AML-193 (cell line): ENCODE measurements around the gene SOD2.
A peak's percentile ranks its signal among the peaks of the same experiment; 100 is the strongest.
"Not testable (repeated sequence)": the region's sequence is repeated elsewhere in the genome, so short reads cannot be mapped to it uniquely, and the experiment has no call there.

Source experiments
- DNase-seq, 2 experiments: peaks; one replicate each; lab custom pipeline; 2025; lab: John Stamatoyannopoulos, UW

The SOD2 gene

DNA sequence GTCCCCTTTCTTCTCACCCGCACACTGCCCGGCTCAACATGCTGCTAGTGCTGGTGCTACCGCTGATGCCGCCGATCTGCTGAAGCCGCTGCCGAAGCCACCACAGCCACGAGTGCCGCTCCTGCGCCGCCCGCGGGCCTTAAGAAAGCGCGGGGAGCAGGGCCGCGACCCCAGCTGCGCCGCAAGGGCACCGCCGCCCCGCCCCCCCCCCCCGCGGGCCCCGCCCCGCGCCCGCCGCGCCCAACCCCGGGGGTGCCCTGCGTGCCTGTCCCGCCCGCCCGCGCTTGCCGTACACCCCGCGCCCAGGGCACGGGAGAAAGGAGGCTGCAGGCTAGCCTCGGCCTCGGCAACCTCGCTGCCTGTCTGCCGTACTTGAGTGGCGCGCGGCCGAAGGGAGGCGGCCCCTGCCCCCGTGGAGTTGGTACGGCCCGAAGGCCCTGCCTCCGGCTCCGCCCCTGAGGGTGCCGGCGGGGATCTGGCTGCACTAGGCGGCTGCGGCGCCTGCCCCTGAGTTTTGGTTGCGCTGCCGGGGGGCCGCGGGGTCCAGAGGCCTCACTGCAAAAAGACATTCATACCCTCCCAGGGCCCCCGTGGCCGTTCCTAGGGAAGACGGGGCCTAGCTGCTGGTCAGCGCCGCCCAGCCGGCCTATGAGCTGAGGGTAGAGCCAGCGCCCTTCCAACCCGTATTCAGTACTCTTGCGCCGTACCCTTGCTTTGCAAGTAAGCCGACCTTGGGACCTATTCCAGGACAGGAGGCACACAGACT lies at the start of gene SOD2:
Gene SOD2 (minus strand): TSS at position 114 of the 766 bp plus-strand sequence. CDS start 74 bp downstream, at position 40.
- DNase-seq: peak; percentile 82 to 88

DNA sequence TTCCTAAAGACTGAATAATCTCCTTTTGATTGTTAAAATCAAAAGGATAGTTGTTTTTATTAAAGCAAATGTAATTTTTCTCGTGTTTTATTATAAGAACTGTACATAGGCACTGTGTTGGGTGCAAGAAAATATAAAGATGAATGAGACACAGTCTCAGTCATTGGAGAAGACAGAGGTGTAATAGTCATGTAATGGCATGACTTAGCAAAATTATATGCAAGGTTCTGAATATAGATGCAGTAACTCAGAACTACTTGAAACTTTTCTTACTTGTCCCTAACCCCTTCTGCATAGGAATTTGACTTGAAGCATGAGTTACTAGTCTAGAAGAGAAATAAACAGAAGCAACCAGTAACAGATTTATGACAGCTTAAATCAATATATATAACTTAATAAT lies 49.1 kb upstream of the SOD2 start:
- no peak for DNase-seq

DNA sequence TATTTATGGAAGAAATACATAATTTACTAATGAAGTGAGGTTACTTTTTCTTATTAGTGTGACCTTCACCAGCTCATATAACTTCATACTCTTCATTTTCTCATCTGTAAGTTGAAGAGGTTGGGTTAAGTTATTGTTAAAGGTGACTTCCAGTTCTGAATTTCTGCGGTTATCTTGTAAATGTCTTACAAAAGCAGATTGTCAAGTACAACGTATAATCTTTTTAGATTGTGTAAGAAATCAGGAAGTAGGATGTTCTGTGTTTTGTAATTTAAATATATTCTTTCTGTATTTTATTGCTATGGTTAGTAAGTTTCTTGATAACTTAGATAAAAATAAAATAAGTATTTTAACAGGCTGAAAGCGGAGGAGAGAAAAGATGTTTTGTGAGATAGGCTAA lies 46.3 kb upstream of the SOD2 start:
- peak; percentile 51 to 52 for DNase-seq

DNA sequence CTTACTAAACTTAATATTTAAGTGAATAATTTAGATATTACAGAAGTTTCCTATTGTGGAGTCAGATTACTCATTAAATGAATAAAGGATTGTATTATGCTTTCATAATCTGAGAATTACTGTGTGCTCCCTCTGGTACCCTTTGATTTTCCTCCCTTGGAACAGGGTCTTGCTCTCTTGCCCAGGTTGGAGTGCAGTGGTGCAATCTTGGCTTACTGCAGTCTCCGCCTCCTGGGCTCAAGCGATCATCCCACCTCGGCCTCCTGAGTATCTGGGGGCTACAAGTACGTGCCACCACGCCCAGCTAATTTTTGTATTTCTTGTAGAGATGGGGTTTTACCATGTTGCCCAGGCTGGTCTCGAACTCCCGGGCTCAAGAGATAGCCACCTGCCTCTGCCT lies 43.9 kb upstream of the SOD2 start:
- DNase-seq: no peak

DNA sequence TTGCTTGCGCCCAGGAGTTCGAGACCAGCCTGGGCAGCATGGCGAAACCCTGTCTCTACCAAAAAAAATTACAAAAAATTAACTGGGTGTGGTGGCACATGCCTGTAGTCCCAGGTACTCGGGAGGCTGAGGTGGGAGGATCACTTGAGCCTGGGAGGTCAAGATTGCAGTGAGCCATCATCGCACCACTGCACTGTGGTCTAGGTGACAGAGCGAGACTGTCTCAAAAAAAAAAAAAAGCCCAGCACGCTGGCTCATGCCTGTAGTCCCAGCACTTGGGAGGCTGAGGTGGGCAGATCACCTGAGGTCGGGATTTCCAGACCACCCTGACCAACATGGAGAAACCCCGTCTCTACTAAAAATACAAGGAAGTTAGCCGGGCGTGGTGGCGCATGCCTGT lies 40.4 kb upstream of the SOD2 start:
- not testable (repeated sequence) for DNase-seq

DNA sequence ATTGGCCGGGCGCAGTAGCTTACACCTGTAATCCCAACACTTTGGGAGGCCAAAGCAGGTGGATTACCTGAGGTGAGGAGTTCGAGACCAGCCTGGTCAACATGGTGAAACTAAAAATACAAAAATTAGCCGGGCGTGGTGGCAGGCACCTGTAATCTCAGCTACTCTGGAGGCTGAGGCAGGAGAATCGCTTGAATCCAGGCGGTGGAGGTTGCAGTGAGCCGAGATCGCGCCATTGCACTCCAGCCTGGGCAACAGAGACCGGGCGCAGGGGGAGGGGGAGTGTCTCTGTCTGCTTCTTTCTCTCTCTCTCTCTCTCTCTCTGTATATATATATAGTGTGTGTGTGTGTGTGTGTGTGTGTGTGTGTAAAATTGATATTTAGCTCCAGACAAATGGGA lies 39.5 kb upstream of the SOD2 start:
- not testable (repeated sequence) for DNase-seq

DNA sequence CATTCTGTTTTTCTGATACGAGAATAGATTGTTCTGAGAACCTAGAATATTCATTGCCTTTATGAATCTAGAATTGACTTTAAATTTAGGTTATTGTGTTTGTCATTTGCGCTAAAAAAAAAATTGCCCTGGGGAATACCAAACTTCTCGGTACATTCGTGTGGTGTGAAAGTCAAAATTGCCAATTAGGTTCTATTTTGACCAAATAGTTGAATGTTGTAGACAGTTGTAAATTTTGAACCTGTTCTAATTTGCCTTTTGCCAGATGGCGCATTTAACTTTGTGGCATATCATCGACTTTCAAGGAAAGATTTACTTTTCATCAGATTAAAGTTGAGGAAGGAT lies 37.3 kb upstream of the SOD2 start:
- no peak for DNase-seq

DNA sequence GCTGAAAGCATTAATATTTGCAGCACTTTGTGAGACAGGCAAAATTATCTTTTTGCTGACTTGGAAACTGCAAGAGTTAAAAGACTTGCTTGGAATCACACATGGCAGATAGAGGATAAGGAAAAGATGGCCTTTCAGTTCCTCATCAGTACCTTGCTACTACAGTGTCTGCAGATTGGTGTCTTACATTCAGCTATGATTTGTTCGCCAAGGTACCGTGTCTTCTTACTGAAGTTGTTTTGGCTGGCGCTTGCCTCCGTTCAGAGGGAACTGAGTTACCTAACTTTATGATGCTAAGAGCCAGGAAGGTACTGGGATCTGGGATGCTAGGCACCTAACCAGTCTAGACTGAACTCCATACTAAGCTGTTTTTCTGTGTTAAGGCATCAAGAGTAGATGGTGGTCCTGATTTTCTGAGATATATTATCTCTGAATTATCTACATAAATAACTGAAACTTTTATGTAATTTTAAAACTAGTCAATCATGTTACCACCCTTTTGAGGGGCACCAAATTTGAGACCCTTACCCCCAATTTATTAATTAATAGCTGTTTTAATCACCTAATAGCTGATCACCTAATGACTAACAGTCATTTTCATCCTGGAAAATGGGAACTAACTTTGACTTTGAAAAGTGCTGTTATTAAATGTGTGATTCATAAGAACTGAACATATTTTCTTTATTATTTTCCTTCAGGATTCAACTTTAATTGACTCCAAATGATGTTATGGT lies 36.7 kb upstream of the SOD2 start:
- DNase-seq: peak in 1 of 2 experiments; percentile 33

DNA sequence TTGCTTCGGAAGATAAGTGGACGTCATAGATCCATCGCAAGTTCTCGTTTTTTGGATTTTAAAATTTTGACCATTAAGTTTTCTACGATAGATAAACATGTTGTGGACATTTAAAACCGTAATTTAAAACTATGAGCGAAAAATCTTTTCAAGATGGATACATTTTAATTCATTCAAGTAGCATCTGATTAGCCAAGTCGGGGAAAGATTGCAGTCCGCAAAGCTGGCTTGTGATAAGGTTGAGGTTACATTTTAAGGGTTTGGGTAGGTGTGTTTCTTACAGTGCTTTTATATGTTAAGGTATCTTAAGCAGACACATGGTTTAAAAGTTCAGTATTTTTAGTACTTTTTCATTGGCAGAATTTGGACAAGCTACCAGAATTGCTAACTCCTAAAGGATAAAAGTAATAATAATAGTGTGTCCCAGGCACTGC lies 35.5 kb upstream of the SOD2 start:
- no peak for DNase-seq

DNA sequence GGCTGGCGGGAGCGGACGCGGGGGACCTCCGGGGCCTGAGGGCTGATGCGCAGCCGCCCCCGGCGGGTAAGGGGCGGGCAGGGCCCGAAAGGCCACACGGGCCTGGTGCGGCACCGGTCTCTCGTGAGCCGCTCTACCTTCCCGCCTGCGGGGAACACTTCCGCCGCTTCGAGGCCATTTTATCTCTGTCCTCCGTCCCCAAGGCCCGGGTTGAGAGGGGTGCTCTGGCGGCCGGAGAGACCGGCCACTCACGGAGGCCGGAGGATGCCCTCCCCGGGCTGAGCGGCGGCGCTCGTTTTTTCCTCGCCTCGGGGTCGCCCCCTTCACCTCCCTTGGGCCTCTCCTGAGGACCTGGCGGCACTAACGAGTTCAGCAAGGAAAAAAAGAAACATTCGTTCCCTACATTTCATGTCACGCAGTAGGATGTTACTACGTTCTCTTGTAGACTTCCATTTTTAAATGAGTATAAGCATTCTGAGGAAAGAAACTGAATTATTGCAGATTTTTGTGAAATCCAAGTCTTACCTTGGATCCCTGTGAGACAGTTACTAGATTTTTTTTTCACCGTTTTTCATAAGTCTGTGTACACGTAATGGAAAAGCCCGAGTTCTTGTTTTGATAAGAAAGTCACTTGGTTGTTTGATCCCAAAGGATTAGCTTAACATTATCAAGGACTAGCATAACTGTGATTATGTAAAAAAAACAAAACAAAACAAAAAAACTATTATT lies 34.8 kb upstream of the SOD2 start:
- DNase-seq: no peak

DNA sequence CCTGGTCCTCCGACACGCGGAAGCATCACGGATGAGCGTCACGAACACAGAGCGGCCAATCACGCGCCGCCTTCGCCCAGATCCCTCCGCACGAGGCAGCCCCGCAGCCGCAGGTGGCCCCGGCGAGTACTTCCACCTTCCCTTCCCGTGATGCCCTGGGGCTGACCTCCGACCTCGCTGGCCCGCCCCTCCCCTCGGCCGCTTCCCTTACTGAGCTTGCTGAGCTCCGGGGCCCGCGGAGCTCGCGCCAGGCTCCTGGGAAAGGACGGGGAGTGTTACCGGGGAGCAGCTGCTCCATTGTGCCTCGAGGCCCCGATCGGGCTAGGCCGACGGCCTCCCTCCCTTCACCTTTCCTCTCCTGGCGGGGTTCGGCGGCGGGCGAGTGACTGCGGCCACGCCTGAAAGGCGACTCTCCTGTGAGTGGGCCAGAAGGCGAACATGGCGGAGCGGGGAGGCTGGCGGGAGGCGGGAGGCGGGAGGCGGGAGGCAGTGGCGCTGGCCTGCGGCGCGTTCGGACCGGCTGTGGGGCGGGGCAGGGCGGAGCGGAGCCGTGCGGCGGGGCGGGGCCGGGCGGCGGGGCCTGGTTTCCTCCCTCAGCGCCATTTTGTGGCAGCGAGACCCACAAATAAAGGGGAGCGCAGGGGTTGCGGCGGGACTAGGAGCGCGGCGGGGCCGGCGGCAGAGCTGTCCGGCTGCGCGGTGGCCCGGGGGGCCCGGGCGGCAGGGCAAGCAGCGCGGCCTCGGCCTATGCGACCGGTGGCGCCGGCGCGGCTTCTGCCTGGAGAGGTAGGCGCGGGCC lies 34.1 kb upstream of the SOD2 start, which contains the start of gene WTAP:
Gene WTAP (plus strand): TSS at position 589 of the 799 bp plus-strand sequence. CDS start 8,760 bp downstream, outside the sequence.
- DNase-seq: peak; percentile 93 to 98

DNA sequence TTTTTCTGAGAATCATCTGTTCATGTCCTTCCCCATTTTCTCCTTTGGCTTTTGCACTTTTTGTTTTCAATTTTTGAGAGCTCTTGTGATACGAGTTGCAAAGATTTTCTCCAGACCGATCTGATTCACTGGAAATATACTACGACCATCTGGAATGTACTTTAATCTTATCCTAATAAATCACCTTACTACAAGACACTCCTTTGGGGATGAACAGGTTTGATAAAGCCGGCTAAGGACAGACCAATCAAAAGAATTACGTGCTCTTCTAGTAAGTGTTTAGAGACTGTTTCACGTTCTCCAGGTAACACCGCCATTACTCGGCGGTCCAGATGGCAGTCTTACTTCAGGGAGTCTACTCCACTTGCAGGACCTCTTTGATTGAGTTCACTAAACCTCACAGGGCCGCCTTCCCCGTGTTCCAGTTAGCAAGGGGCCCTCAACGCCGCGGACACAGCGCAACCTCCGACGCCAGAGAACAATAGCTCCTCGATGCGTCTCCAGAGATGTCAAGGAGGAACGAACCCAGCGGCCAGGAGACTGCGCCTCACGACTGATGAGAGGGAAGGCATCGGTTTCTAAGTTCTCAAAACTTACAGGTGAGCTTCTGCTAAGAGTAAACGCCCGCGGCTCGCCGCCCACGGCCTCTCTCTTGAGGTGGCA lies 33.3 kb upstream of the SOD2 start:
- DNase-seq: no peak

DNA sequence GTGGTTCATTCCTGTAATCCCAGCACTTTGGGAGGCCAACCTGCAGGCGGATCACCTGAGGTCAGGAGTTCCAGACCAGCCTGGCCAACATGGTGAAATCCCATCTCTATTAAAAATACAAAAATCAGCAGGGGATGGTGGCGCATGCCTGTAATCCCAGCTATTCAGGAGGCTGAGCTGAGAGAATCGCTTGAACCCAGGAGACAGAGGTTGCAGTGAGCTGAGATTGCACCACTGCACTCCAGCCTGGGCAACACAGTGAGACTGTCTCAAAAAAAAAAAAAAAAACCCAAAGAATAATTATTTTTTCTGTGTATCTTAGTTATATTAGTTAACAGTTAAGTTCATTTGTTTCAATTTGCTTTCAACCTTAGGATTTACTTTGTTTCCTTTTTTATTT lies 32.2 kb upstream of the SOD2 start:
- DNase-seq: not testable (repeated sequence)

DNA sequence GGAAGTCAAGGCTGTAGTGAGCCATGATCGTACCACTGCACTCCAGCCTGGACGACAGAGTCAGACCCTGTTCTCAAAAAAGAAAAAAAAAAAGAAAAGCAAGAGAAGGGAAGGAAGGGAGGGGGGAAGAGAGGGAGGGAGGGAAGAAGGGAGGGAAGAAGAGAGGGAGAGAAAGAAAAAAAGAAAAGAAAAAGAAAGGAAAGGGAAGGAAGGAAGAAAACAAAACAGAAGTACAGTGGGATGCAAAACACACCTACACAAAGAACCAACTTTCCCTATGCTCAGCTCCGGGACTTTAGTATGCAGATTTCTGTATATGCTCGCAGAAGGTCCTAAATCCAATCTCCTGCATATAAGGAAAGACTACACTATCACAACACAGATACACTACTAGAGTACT lies 31.7 kb upstream of the SOD2 start:
- DNase-seq: no peak

DNA sequence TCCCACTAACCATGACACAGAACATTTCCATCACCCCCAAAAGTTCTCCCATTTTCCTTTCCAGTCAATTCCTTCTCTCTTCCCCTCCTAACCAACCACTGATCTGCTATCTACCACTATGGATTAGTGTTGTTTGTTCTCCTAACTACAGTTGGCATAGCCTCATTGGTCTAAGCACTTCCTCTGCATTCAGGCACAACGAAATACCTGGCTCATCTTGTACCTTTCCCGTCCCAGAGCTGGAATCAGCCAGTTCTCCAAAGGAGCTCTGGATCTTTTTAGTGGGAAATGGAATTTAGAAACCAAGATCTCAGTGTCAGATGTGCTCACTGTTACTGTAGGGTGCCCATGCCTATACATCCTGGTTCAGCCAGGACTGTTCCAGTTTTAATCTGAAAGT lies 30.2 kb upstream of the SOD2 start:
- DNase-seq: no peak

DNA sequence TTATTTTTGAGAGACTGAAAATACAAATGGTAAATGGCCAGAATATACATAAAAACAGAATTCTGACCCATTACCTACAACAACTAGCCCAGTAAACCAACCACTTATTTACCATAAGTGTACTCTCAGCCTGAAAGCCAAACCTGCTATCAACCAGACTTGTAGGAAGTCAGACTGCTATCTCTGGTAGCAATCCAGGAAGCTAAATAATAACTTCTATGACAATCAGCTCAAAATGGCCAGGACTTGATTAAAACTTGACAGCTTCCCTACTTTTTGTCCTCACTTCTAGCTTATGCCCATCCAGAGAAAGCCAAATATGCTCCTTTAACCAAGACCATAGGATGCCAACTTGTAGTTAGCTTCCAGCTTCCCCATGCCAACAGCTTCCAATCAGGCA lies 29.6 kb upstream of the SOD2 start:
- no peak for DNase-seq

DNA sequence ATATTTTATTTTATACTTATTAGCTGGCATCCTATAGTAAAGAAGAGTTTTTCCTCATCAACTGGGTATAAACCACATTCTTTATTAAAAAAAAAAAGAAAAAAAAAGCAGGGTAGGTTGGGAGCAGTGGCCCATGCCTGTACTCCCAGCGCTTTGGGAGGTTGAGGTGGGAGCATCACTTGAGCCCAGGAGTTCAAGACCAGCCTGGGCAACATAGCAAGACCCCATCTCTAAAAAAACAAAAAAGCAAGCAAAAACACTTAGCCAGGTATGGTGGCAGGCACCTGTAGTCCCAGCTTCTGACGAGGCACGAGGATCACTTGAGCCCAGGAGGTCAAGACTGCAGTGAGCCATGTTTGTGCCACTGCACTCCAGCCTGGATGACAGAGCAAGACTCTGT lies 28.9 kb upstream of the SOD2 start:
- not testable (repeated sequence) for DNase-seq

DNA sequence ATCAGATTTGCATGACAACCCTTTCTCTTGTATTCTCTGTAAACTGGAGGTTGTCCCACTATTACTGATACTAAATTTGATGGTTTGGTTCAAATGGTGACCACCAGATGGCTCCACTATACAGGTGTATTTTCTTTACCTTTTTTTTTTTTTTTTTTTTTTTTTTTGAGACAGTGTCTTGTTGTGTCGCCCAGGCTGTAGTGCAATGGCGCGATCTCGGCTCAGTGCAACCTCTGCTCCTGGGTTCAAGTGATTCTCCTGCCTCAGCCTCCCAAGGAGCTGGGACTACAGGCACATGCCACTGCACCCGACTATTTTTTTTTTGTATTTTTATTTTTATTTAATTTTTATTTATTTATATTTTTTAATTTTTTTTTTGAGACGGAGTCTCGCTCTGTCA lies 27.7 kb upstream of the SOD2 start:
- DNase-seq: peak; percentile 20 to 25

DNA sequence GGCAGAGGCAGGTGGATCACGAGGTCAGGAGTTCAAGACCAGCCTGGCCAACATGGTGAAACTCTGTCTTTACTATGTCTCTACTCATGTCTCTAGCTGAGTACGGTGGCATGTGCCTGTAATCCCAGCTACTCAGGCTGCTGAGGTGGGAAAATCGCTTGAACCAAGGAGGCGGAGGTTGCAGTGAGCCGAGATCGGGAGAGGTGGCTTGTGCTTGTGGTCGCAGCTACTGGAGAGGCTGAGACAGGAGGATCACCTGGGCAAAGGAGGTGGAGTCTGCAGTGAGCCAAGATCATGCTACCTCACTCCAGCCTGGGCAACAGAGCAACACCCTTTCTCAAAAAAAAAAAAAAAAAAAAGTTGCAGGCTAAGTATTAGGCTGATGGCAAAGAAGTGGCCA lies 26.2 kb upstream of the SOD2 start:
- DNase-seq: no peak

DNA sequence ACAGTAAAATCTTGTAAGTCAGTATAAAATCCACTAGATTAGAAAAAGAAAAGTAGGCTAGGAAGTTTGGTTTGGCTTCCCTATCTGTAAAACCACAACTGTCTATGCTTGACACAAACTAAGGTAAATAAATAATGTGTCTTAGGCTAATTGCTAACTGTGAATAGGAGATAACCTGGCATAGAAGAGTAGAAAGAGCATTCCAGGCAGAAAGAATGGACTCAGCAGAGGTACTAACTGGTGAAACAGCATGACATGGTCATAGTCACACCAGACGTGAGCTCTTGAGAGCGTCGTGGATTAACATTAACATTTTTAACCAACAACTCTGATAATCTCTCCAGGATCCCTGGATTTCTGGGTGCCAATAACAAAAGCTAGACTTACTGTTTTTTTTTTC lies 25.6 kb upstream of the SOD2 start:
- no peak for DNase-seq
